Astrocyte of the cerebellum (primary cell): ENCODE results near the gene SPRR1A.

ENCODE experiments used
- DNase-seq: peaks from one replicate; pipeline ENCODE4 v3.0.0-alpha.2; 2011; ENCODE audit warnings: low read depth
- H3K4me3 ChIP-seq: 2 replicates; pipeline ENCODE4 v1.5.1; 2011; ENCODE audit warnings: mild to moderate bottlenecking, low read depth, low read length, moderate library complexity
- in situ Hi-C: cut with HindIII; loops from 2 replicates; pipeline ENCODE4 v1.10.0; 2017; ENCODE audit warnings: low sequenced_read_pairs
- TF ChIP-seq, protein P1 (sequence below): IDR thresholded peaks from 2 replicates; pipeline ENCODE4 v1.5.1; 2012; ENCODE audit warnings: low read length, low read depth, moderate library complexity, mild to moderate bottlenecking; ENCODE audit errors: missing control alignments

The SPRR1A gene

DNA sequence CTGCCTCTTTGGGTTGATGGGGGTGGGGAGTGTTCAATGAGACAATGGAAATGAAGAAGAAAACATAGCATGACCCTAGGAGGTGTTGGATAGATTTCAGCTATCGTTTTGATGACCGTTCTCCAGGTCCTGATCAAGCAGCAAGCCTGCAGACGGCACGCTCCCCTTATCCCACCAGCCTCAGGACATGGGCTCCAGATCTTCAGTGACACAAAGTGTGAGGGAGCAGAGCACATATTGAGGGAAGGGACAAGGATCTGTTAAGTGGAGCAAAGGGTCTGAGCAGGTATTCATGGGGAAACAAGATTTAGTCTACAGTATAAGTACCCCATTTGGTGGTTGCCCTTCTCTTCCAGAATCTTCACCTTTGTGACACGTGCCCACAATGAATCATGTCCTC is 32.2 kb upstream of the SPRR1A start:
- DNase-seq: no peak
- in situ Hi-C loops: loop anchor here (5.0 kb wide), 1 partner anchor 39 kb away; no protein-coding TSS in a partner anchor
- H3K4me3 ChIP-seq: no peak overlapping the region
- TF ChIP-seq, protein P1, sequence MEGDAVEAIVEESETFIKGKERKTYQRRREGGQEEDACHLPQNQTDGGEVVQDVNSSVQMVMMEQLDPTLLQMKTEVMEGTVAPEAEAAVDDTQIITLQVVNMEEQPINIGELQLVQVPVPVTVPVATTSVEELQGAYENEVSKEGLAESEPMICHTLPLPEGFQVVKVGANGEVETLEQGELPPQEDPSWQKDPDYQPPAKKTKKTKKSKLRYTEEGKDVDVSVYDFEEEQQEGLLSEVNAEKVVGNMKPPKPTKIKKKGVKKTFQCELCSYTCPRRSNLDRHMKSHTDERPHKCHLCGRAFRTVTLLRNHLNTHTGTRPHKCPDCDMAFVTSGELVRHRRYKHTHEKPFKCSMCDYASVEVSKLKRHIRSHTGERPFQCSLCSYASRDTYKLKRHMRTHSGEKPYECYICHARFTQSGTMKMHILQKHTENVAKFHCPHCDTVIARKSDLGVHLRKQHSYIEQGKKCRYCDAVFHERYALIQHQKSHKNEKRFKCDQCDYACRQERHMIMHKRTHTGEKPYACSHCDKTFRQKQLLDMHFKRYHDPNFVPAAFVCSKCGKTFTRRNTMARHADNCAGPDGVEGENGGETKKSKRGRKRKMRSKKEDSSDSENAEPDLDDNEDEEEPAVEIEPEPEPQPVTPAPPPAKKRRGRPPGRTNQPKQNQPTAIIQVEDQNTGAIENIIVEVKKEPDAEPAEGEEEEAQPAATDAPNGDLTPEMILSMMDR: no peak

DNA sequence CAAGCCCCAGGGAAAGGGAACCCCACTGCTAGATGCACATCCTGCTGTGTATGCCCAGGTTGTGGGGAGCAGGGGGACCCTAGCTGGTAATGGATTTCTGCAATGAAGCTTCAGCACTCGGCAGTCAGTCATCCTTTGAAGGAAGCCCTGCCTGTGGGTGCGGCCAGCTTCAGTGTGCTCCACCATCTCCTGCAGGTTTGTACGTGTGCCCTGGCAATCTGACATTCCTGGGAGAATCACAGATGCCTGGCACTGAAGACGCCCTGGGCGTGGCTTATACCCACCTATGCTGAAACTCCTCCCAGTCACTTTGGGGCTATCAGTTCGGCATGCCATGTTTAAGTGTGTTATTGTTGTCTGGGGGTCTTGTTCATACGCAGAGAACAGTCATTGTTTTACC is 30.1 kb upstream of the SPRR1A start:
- TF ChIP-seq, protein P1: no peak
- in situ Hi-C loops: loop anchor here (5.0 kb wide), 1 partner anchor 41 kb away; no protein-coding TSS in a partner anchor
- no peak for DNase-seq
- H3K4me3 ChIP-seq: no peak overlapping the region

DNA sequence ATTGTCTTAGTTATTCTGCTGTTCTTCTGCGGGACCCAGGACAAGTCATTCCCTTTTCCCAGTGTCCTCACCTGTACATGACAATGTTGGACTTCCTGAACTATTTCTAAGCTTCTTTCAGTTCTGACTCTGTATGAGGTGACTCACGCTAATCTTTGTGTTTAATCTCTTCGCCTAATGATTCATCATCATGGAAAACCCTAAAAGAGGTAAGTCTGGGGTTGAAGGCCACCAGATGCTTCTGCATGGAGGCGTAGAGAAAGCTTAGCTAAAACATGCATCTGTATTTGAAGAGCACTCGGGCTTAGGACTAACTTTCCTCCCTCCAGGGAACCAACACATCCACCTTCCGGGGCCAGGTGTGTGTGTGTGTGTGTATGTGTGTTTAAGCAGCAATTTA is 29.4 kb upstream of the SPRR1A start:
- TF ChIP-seq, protein P1: no peak
- in situ Hi-C loops: loop anchor here (5.0 kb wide), 1 partner anchor 42 kb away; no protein-coding TSS in a partner anchor
- no peak overlapping the region for H3K4me3 ChIP-seq
- no peak for DNase-seq

DNA sequence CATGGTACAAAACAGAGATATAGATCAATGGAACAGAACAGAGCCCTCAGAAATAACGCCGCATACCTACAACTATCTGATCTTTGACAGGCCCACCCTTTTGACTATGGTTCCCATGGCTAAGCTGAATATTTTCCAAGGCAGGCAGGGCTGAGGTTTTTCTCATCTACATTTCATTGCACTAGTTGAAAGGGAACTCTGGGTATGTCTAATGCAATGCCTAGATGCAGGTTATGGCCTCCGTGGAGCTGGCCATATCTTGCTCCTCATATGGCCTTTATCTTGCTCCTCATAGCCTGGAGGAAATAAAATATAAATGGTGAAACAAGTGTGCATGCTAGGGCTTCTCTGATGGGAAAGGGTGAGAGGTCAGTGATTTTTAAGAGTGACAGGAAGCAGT is 26.3 kb upstream of the SPRR1A start:
- no peak overlapping the region for H3K4me3 ChIP-seq
- TF ChIP-seq, protein P1: no peak
- in situ Hi-C loops: no loop called here
- DNase-seq: no peak

DNA sequence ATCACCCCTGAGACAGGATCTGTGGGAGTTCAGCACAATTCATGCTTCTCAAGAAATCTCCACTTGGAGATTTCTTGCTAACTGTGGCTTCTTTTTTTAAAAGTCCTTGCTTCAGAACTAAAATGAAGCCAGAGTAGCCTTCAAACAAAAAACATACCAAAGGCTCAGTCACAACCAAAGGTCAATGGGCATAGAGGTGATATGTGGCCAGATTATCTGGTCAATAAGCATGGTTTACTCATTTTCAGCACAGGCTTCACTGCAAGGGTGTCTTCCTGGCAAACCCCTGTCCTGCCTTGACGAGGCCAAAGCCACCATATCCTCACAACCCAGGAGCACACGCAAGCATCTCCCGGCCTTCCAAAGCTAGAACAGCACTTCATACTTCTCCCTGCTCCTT is 24.6 kb upstream of the SPRR1A start:
- TF ChIP-seq, protein P1: no peak
- in situ Hi-C loops: no loop called here
- DNase-seq: no peak
- H3K4me3 ChIP-seq: no peak overlapping the region

DNA sequence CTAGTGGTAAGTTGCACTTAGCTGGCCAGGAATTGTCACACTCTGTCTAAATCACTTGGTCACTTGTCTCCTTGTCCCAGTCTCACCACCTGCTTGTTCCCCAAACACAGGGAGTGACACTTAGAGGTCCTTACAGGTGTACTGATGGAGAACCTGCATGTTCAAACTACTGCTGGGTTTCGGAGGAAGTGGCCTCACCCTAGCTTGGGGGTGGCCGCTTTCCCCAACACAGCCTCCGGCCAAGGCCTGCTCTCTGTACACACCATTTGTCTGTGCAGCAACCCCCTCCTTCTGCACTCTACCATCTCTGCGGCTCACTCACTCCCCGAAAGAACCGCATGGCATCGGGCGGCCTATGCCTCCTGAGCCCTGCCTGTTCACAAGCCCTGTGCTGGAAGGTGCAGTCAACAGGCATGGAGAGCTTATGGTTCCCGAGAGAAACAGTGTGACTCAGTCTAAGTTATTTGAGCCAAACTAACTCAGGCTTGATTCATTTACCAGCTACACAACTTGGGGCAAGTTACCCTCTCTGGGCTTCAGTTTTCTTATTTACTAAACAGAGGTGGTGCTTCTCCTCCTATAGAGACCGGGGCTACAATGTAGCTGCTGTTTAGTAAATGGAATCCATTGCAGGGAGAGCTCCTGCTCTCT is 24.0 kb upstream of the SPRR1A start:
- in situ Hi-C loops: no loop called here
- no peak for DNase-seq
- no peak overlapping the region for H3K4me3 ChIP-seq
- TF ChIP-seq, protein P1: no peak
